ENCODE measurements around the gene HNRNPH1.

The HNRNPH1 gene

GRCh38 chr5:179601871-179602625, 21.4 kb downstream of the HNRNPH1 start:
- DNase-seq = no peak

DNA sequence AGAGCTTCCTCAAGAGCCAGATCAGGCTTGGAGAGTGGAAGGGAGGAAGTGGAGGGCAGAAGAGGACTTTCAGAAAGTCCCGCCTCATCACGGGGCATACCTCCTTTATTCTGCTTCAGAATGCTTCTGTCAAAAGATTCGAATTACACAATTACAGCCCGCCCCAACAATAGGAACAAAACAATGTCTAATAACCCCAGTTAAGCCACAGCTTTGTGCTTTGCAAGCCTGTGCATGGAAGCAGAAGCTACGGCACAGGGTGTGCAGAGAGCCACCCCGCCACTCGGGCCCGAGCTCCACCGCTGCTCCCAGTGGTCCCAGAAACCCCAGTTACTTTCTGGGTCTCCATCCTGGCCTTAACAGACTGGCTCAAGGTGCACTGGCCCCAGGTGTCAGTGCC, 23.5 kb downstream of the HNRNPH1 start:
- no peak for DNase-seq

GRCh38 chr5:179599566-179599965, 23.9 kb downstream of the HNRNPH1 start:
- DNase-seq = no peak

- DNase-seq = no peak
Observed at GRCh38 chr5:179599100-179599499, 24.4 kb downstream of the HNRNPH1 start.

GRCh38 chr5:179596421-179596820, 27.1 kb downstream of the HNRNPH1 start:
- no peak for DNase-seq

- no peak for DNase-seq
Observed at GRCh38 chr5:179595916-179596315, 27.6 kb downstream of the HNRNPH1 start.

DNA sequence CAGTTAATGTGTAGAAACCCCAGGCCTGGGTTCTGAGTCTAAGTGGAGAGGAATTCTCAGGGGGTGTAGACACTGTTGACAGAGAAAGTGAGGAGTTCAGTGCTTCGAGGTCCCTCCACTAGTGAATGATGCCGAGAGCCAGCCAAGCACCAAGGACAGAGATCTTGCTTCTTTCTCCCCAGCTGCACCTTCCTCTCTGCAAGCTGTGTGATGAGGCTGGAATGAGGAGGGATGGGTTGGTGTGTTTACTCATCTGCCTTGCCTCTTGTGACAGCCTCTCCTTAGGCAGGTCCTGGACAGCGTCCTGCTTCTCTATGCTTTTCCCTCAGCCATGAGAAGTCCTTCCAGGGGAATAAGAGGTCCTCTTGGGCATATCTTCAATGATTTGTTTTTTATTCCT, 35.3 kb downstream of the HNRNPH1 start:
- no peak for DNase-seq

DNA sequence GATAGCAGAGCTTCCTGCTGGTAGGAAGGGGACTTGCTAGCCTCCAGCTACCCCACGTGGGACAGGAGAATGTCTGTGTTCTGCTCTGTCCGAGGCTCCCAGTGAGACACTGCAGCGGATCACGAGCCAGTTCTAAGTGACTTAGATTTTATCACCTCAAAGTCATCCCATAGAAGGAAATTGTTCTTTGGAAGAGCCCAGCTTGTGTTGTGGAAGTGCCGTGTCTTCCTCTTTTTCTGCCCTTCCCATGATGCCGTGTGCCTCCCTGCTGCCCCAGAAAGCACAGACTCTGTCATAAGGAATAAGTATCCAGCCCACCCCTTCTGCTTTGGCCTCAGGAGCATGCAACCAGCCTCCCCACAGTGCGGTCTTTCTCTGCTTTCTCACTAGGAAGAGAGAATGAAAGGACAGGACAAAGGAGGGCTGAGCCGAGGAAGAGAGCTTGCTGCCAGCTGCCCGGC, 37.5 kb downstream of the HNRNPH1 start:
- no peak for DNase-seq

GRCh38 chr5:179577286-179577960, 46.0 kb downstream of the HNRNPH1 start:
- no peak for DNase-seq

GRCh38 chr5:179572386-179572785, 51.1 kb downstream of the HNRNPH1 start:
- no peak for DNase-seq

DNA sequence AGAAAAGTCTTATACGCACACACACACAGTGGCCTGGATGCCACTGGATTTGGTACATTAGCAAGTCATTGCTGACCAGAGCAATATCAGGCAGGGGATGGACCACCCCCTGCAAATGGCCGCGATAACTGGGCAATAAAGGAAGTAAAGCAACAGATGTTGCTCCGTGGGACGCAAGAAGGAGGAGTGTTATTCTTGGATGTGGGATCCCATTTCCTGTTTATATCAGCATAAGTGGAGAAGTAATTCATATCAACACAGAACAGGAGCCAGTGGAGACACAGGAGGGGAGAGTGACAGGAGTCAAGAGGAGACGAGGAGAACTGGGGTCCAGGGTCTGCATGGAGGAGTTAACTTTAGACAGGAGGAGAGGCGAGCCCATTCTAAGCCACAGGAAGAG, 54.8 kb downstream of the HNRNPH1 start:
- no peak for DNase-seq

- no peak for DNase-seq
Observed at GRCh38 chr5:179564526-179564925, 58.9 kb downstream of the HNRNPH1 start.

All from activated CD4-positive, alpha-beta T cell treated with anti-CD3 and anti-CD28 coated beads, Interleukin-10, Interleukin-2, amounts not matched to agents 100 ng/mL and 50 ng/mL, durations not matched to agents 16 hours and 8 hours (primary cell).